NB4 (cell line): ENCODE measurements around the gene DGKG.

Experiments
- DNase-seq: peaks from one replicate; pipeline ENCODE4 v3.0.0; 2010; ENCODE audit warnings: low read depth
- H3K4me3 ChIP-seq: one replicate; pipeline ENCODE4 v1.5.1; 2011; ENCODE audit warnings: mild to moderate bottlenecking, low read depth, low read length, moderate library complexity
- MYC ChIP-seq: IDR thresholded peaks from 2 replicates; pipeline ENCODE4 v1.6.1; 2011; ENCODE audit warnings: low read depth, low read length
- POLR2A ChIP-seq: IDR thresholded peaks from 2 replicates; pipeline ENCODE4 v1.6.1; 2011; ENCODE audit warnings: mild to moderate bottlenecking; ENCODE audit not compliant: insufficient read length; ENCODE audit errors: extremely low read depth
- TF ChIP-seq, protein P1 (sequence below): IDR thresholded peaks from 2 replicates; pipeline ENCODE4 v1.6.1; 2011; ENCODE audit warnings: low read depth, low read length
- TF ChIP-seq, protein P2 (sequence below): IDR thresholded peaks from one replicate; pipeline ENCODE4 v1.5.1; 2012; ENCODE audit warnings: low read depth, low read length

The DGKG gene

DNA sequence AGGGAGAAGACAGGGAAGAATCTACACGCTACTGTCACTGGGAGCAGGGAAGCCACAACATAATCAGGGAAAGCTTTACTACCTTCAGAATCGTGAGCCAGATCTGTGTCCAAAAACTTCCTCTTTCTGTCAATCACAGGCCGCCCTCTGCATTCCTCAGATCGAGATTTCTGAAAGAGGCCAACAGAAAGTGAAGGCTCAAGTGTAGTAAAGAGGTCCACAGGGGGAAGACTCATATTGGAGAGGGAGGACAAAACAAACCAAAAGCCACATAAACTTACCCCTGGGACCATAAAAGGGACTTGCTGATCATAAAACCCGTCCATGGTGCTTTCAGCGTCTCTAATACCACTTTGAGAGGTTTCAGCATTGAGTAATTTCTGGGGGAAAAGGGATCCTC is 256.5 kb downstream of the DGKG start:
- no peak for TF ChIP-seq POLR2A
- TF ChIP-seq, protein P1, sequence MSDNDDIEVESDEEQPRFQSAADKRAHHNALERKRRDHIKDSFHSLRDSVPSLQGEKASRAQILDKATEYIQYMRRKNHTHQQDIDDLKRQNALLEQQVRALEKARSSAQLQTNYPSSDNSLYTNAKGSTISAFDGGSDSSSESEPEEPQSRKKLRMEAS, result no peak
- no peak for TF ChIP-seq MYC
- TF ChIP-seq, protein P2, sequence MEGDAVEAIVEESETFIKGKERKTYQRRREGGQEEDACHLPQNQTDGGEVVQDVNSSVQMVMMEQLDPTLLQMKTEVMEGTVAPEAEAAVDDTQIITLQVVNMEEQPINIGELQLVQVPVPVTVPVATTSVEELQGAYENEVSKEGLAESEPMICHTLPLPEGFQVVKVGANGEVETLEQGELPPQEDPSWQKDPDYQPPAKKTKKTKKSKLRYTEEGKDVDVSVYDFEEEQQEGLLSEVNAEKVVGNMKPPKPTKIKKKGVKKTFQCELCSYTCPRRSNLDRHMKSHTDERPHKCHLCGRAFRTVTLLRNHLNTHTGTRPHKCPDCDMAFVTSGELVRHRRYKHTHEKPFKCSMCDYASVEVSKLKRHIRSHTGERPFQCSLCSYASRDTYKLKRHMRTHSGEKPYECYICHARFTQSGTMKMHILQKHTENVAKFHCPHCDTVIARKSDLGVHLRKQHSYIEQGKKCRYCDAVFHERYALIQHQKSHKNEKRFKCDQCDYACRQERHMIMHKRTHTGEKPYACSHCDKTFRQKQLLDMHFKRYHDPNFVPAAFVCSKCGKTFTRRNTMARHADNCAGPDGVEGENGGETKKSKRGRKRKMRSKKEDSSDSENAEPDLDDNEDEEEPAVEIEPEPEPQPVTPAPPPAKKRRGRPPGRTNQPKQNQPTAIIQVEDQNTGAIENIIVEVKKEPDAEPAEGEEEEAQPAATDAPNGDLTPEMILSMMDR, result no peak
- peak; percentile 83 for DNase-seq
- no peak overlapping the region for H3K4me3 ChIP-seq

DNA sequence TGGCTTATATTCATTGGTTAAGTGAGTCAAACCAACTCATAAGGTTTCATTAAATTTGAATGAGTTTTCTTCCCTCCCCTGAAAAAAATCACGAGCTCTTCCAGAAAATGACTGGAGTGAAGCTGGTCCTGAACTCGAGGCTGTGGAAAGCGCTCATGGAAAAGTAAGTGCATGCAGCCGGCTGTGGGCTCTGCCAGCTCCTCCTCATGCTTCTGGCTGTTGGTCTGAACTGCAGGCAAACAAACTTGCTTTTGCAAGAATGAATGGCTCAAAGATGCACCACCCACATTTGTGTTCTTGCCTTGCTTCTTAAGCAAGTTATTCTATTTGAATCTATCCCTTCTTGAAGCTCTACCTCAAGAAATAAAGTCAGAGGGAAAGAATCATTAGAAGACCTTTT is 259.3 kb downstream of the DGKG start:
- DNase-seq, result no peak
- TF ChIP-seq POLR2A, result no peak
- TF ChIP-seq MYC, result no peak
- TF ChIP-seq, protein P1, result no peak
- TF ChIP-seq, protein P2, result no peak
- H3K4me3 ChIP-seq, result no peak overlapping the region

DNA sequence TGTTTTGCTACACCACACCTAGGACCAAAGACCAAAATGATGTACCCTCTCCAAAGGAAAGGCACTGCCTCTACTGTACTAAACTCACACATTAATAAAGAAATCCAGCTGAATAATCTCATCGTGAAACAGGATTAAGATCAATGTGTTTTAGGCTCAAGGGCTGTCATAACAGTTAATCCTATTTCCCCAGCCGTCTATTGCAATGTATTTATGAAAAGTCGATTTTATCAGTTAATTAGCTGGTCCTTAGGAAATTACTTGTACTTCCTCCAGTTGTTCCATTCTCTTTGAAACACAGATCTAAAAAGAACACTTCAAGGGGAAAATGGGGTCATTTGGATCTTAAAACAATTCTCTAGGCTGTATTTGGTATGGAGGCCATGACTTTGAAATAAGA is 261.6 kb downstream of the DGKG start:
- TF ChIP-seq POLR2A, result no peak
- TF ChIP-seq MYC, result no peak
- TF ChIP-seq, protein P1, result no peak
- no peak overlapping the region for H3K4me3 ChIP-seq
- no peak for DNase-seq

DNA sequence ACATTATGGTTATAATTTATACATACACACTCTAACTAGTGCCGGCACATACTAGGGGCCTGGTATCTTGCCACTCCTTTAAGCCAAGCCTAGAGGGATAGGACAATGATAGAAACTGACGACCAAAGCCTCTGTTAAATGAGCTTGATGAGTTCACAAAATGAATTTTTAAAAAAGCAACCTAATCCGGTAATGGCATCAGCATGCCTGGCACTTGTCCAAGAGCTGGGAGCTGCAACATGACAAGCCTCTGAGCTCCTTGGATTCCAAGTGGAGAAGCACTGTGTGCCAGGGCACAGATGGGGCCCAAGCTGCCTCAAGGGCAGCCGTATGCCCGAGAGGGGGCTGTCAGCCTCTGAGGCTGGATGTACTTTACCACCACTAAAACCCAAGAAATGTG is 262.9 kb downstream of the DGKG start:
- no peak for DNase-seq
- H3K4me3 ChIP-seq, result no peak overlapping the region
- TF ChIP-seq, protein P2, result no peak
- TF ChIP-seq, protein P1, result no peak
- no peak for TF ChIP-seq MYC
- TF ChIP-seq POLR2A, result no peak

DNA sequence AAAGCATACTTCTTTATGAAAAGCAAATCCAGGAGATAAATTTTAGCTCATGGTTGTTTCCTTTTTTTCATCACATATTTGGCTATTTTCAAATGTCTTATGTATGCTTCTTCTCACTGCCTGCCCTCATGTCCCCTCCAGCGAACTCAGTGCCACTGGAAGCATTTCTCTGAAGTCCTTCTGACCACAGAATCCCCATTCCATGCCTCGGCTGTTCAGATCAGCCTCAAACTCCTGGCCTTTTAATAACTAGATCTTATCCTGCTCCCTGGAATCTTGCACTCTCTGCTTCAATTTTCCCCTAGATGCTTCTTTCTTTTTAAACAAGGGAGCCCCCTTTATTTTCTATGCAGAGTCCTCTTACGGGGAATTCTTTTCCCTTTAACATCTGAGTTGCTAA is 263.3 kb downstream of the DGKG start:
- no peak overlapping the region for H3K4me3 ChIP-seq

DNA sequence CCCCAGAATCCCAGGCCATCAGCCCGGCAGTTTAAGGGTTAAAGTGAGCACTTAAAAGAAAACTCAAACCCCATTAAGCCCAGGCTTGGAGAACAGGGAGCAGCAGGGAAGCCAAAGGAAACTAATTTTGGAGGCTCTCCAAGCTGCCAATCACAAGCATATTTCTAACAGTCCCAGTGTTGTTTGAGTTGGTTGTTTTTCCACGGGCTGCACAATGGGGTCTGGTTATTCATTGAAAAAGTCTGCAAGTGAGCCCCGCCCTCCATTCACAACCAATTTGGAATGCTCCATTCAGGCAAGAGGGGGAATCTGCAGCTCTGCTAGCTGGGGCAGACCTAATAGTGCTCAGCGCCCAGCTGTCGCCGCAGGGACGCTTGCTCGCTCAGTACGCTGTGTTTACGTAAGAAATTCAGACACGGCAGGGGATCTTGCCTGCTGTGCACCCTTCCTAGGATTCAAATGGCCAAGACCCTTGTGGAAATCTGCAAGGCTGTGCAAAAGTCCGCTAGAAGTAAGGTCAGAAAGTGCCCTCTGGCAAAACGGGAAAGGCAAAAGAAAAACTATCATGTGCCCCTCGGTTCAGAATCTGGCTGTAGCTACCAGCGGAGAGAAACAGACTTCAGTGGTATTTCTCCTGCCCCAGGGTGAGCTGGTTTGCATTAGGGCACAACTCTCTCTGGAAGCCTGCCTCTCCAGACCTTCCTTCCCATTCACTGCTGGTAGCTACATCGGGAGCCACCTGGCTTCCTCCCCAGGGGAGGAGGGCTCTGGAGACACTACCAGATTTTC is 264.2 kb downstream of the DGKG start:
- TF ChIP-seq, protein P1, result no peak
- TF ChIP-seq MYC, result no peak
- TF ChIP-seq POLR2A, result no peak
- TF ChIP-seq, protein P2, result no peak
- no peak overlapping the region for H3K4me3 ChIP-seq
- no peak for DNase-seq

More for the DNA sequence above, 263.3 kb downstream of the DGKG start:
- TF ChIP-seq, protein P2, result no peak
- TF ChIP-seq MYC (no peak), POLR2A (no peak)
- TF ChIP-seq, protein P1, result no peak
- no peak for DNase-seq
